IMR-90 (cell line): ENCODE data around the gene MMP27. TPM values are rescaled to one million over a fixed set of nuclear protein-coding genes. Genes with fewer than 3 reads are reported as not detected.

Experiments used
- ATAC-seq: fragments of 200-7000 bp; cut with Tn5 transposase; 2 replicates; pipeline ENCODE4 v1.9.1; 2020; ENCODE audit warnings: low read depth, mild to moderate bottlenecking, moderate library complexity
- BruUV-seq: library from RNA; stranded (reverse); fragments of 400-500 nt; replicated peaks from 2 replicates; lab custom pipeline; 2021; lab: Mats Ljungman, UMichigan
- CTCF ChIA-PET: fragments of 300-600 bp; formaldehyde crosslinking; extraction: SDS; loops from one replicate; lab custom pipeline; 2021; ENCODE audit warnings: antibody characterized with exemption; lab: Yijun Ruan, JAX
- POLR2A ChIA-PET: fragments of 300-600 bp; sonication (Branson Sonifier 250); formaldehyde crosslinking; loops from one replicate; lab custom pipeline; 2022; ENCODE audit warnings: antibody characterized with exemption; ENCODE audit not compliant: unreplicated experiment; lab: Charles Lee
- DNase-seq: peaks from one replicate; pipeline ENCODE4 v3.0.0; 2013
- H2AFZ ChIP-seq: replicated peaks from 2 replicates; pipeline ENCODE3; 2013; ENCODE audit warnings: low read length, mild to moderate bottlenecking; ENCODE audit not compliant: poor library complexity
- H2AK5ac ChIP-seq: 2 replicates; pipeline ENCODE4 v1.6.1; 2013; ENCODE audit warnings: low read depth, low read length, inconsistent platforms
- H2AK9ac ChIP-seq: replicated peaks from 2 replicates; pipeline ENCODE3; 2013; ENCODE audit warnings: mild to moderate bottlenecking, low read depth, low read length, moderate library complexity; ENCODE audit not compliant: poor library complexity
- H2BK120ac ChIP-seq: 2 replicates; pipeline ENCODE4 v1.6.1; 2013; ENCODE audit warnings: low read depth, low read length, inconsistent platforms
- H2BK15ac ChIP-seq: 3 replicates; pipeline ENCODE4 v1.6.1; 2013; ENCODE audit warnings: low read depth, low read length, inconsistent platforms
- H2BK20ac ChIP-seq: 2 replicates; pipeline ENCODE4 v1.6.1; 2013; ENCODE audit warnings: low read depth, mild to moderate bottlenecking, inconsistent platforms, low read length, moderate library complexity
- H2BK5ac ChIP-seq: 2 replicates; pipeline ENCODE4 v1.6.1; 2013; ENCODE audit warnings: mild to moderate bottlenecking, low read depth, low read length, inconsistent platforms; ENCODE audit not compliant: poor library complexity, severe bottlenecking
- H3K14ac ChIP-seq: replicated peaks from 2 replicates; pipeline ENCODE4 v1.6.1; 2013; ENCODE audit warnings: low read depth, low read length, inconsistent platforms
- H3K18ac ChIP-seq: 2 replicates; pipeline ENCODE4 v1.6.1; 2013; ENCODE audit warnings: low read depth, low read length, control low read depth
- H3K23ac ChIP-seq: 2 replicates; pipeline ENCODE4 v1.6.1; 2013; ENCODE audit warnings: low read depth, low read length, inconsistent platforms
- H3K27ac ChIP-seq: 2 replicates; pipeline ENCODE4 v1.5.1; 2013; ENCODE audit warnings: mild to moderate bottlenecking, control low read depth, low read length; ENCODE audit not compliant: insufficient read depth
- H3K27me3 ChIP-seq: 2 replicates; pipeline ENCODE4 v1.6.1; 2013; ENCODE audit warnings: low read length; ENCODE audit not compliant: control insufficient read depth, insufficient read depth
- H3K36me3 ChIP-seq: 2 replicates; pipeline ENCODE4 v1.6.1; 2013; ENCODE audit warnings: low read length, mixed read lengths; ENCODE audit not compliant: control insufficient read depth, insufficient read depth
- H3K4ac ChIP-seq: 2 replicates; pipeline ENCODE4 v1.6.1; 2013; ENCODE audit warnings: low read depth, low read length, inconsistent platforms
- H3K4me1 ChIP-seq: 2 replicates; pipeline ENCODE4 v1.6.1; 2013; ENCODE audit warnings: low read length, mixed read lengths; ENCODE audit not compliant: control insufficient read depth, insufficient read depth
- H3K4me2 ChIP-seq: 2 replicates; pipeline ENCODE4 v1.6.1; 2013; ENCODE audit warnings: low read depth, mild to moderate bottlenecking, control low read depth, low read length, moderate library complexity
- H3K4me3 ChIP-seq: 2 replicates; pipeline ENCODE4 v1.5.1; 2013; ENCODE audit warnings: low read depth, mild to moderate bottlenecking, control low read depth, low read length, moderate library complexity; ENCODE audit not compliant: insufficient read depth
- H3K56ac ChIP-seq: 2 replicates; pipeline ENCODE4 v1.6.1; 2013; ENCODE audit warnings: low read length, inconsistent platforms; ENCODE audit not compliant: insufficient read depth; ENCODE audit errors: extremely low read depth
- H3K79me1 ChIP-seq, 2 experiments: 2 replicates each; pipeline ENCODE4 v1.6.1; 2013; ENCODE audit warnings: low read length in 2 of 2, inconsistent platforms in 1 of 2, low read depth in 1 of 2
- H3K9ac ChIP-seq: 2 replicates; pipeline ENCODE4 v1.6.1; 2013; ENCODE audit warnings: low read depth, low read length, control low read depth
- H3K9me1 ChIP-seq: 2 replicates; pipeline ENCODE4 v1.6.1; 2013; ENCODE audit warnings: low read length, inconsistent platforms; ENCODE audit not compliant: insufficient read depth
- H3K9me3 ChIP-seq: 2 replicates; pipeline ENCODE4 v1.6.1; 2013; ENCODE audit warnings: low read length; ENCODE audit not compliant: control insufficient read depth, insufficient read depth
- H4K20me1 ChIP-seq: 2 replicates; pipeline ENCODE4 v1.6.1; 2013; ENCODE audit warnings: low read length, inconsistent platforms; ENCODE audit not compliant: insufficient read depth
- H4K5ac ChIP-seq: 2 replicates; pipeline ENCODE4 v1.6.1; 2013; ENCODE audit warnings: mild to moderate bottlenecking, low read depth, low read length, control low read depth
- H4K8ac ChIP-seq, 2 experiments: 2 replicates each; pipeline ENCODE4 v1.6.1; 2013; ENCODE audit warnings: low read depth in 2 of 2, low read length in 2 of 2, control low read depth in 1 of 2, inconsistent platforms in 1 of 2
- H4K91ac ChIP-seq: 2 replicates; pipeline ENCODE4 v1.6.1; 2013; ENCODE audit warnings: low read depth, low read length, inconsistent platforms; ENCODE audit not compliant: insufficient read depth
- BHLHE40 ChIP-seq: fragments of 150-350 bp; IDR thresholded peaks from 2 replicates; pipeline ENCODE4 v1.6.1; 2016; ENCODE audit warnings: mild to moderate bottlenecking, low read depth, low read length
- CEBPB ChIP-seq: IDR thresholded peaks from 2 replicates; pipeline ENCODE4 v1.6.1; 2012; ENCODE audit warnings: low read depth, low read length, improper control_type of control experiment
- CHD1 ChIP-seq: IDR thresholded peaks from 2 replicates; pipeline ENCODE4 v1.6.1; 2012; ENCODE audit warnings: low read depth, low read length, improper control_type of control experiment
- FOS ChIP-seq: fragments of 150-350 bp; IDR thresholded peaks from 2 replicates; pipeline ENCODE4 v1.6.1; 2016; ENCODE audit warnings: low read depth, low read length
- MAFK ChIP-seq: IDR thresholded peaks from 2 replicates; pipeline ENCODE4 v1.6.1; 2012; ENCODE audit warnings: low read depth, low read length, improper control_type of control experiment
- MAZ ChIP-seq: IDR thresholded peaks from 2 replicates; pipeline ENCODE4 v1.6.1; 2012; ENCODE audit warnings: low read depth, mild to moderate bottlenecking, low read length, improper control_type of control experiment, moderate library complexity, borderline replicate concordance
- MXI1 ChIP-seq: IDR thresholded peaks from 2 replicates; pipeline ENCODE4 v1.6.1; 2012; ENCODE audit warnings: low read depth, mild to moderate bottlenecking, low read length, moderate library complexity, borderline replicate concordance
- NFE2L2 ChIP-seq: fragments of 150-350 bp; IDR thresholded peaks from 2 replicates; pipeline ENCODE4 v1.6.1; 2016; ENCODE audit warnings: low read depth, mild to moderate bottlenecking, low read length
- POLR2A ChIP-seq: IDR thresholded peaks from 2 replicates; pipeline ENCODE4 v1.6.1; 2012; ENCODE audit warnings: mild to moderate bottlenecking, low read depth, low read length
- RAD21 ChIP-seq: IDR thresholded peaks from 2 replicates; pipeline ENCODE4 v1.6.1; 2012; ENCODE audit warnings: low read length, improper control_type of control experiment
- RCOR1 ChIP-seq: IDR thresholded peaks from 2 replicates; pipeline ENCODE4 v1.6.1; 2012; ENCODE audit warnings: mild to moderate bottlenecking, low read length, improper control_type of control experiment; ENCODE audit not compliant: insufficient replicate concordance
- RFX5 ChIP-seq: IDR thresholded peaks from 2 replicates; pipeline ENCODE4 v1.8.0; 2012; ENCODE audit warnings: low read depth, mild to moderate bottlenecking, low read length, moderate library complexity
- SMC3 ChIP-seq: fragments of 150-350 bp; IDR thresholded peaks from 2 replicates; pipeline ENCODE4 v1.6.1; 2016; ENCODE audit warnings: low read depth, mild to moderate bottlenecking, antibody characterized with exemption, low read length, moderate library complexity
- WGBS, 2 experiments: methylation state at CpG; one replicate each; pipeline versions ENCODE4 v1.1.5 to v1.1.7; 2013; ENCODE audit warnings: missing lambda C conversion rate in 2 of 2; ENCODE audit not compliant: insufficient read length in 1 of 2; ENCODE audit errors: extremely low coverage in 2 of 2; 5-methylcytosine and 5-hydroxymethylcytosine counted together
- dilution Hi-C: fragments of 300-500 bp; cut with HindIII; formaldehyde crosslinking; loops from one replicate; pipeline ENCODE4 v1.14.3; 2018; ENCODE audit warnings: low sequenced_read_pairs; ENCODE audit not compliant: unreplicated experiment
- in situ Hi-C: fragments of 300-500 bp; cut with MboI; formaldehyde crosslinking; loops from 3 replicates; pipeline ENCODE4 v1.14.3; 2019; ENCODE audit warnings: low sequenced_read_pairs, inconsistent platforms, mixed read lengths
- intact Hi-C: fragments of 100-400 bp; cut with micrococcal nuclease; formaldehyde crosslinking; loops from 2 replicates; pipeline ENCODE4 v1.10.0; 2022
- polyA plus RNA-seq, 3 experiments: library from polyadenylated mRNA; depleted of rRNA; stranded (reverse); fragments of >200 nt; gene quantifications; 2 replicates each; pipeline ENCODE4 v1.2.3, GENCODE V29; 2012; ENCODE audit warnings: low replicate concordance in 1 of 3
- total RNA-seq: library from RNA; depleted of rRNA; stranded (reverse); fragments of >200 nt; gene quantifications from 2 replicates; pipeline ENCODE4 v1.2.3, GENCODE V29; 2012
- TF ChIP-seq, protein P1 (sequence below): fragments of 150-350 bp; IDR thresholded peaks from 2 replicates; pipeline ENCODE4 v1.6.1; 2017; ENCODE audit warnings: mild to moderate bottlenecking, antibody characterized with exemption, low read length, low read depth
- TF ChIP-seq, protein P2 (sequence below): conservative IDR thresholded peaks from 2 replicates; pipeline ENCODE4 v1.5.1; 2012; ENCODE audit warnings: mild to moderate bottlenecking, low read depth, low read length, improper control_type of control experiment
- TF ChIP-seq, protein P3 (sequence below): fragments of 150-350 bp; IDR thresholded peaks from 2 replicates; pipeline ENCODE4 v1.6.1; 2016; ENCODE audit warnings: low read depth, mild to moderate bottlenecking, low read length, moderate library complexity, borderline replicate concordance

Gene MMP27
- total and polyA plus RNA-seq, 2 of the 4 experiments (the other 2 are of a cell fraction), result not detected

DNA sequence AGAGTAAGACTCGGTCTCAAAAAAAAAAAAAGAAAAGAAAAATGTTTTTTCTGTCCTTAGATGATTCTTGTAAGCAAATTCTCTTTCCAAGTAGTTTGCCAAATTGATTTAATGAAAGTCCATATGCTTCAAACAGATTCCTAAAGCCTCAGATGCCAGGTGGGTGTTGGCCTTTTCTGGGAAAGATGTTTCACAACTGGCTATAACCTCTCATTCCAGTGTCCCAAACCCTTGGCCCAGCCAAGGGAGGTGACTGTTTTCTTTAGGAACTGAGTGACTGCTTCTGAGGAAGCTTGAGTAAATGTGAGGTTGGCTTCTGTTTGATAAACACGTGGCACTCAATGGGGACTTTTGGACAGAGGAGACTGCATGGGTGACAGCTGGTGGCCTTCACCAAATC lies 27.5 kb downstream of the MMP27 start:
- Histone ChIP-seq H3K27me3 (peaks cover 9% of the 10 kb centered on the region), H3K18ac (no peak overlapping the region), H3K23ac (no peak overlapping the region), H3K79me1 (no peaks in the 10 kb centered on the region), H4K20me1 (no peaks in the 10 kb centered on the region), H4K8ac (no peak overlapping the region), H2BK5ac (no peak overlapping the region), H2AK9ac (no peak overlapping the region), H4K91ac (no peak overlapping the region), H3K9me1 (no peaks in the 10 kb centered on the region), H3K14ac (no peak overlapping the region), H2AFZ (no peak overlapping the region), H3K27ac (no peak overlapping the region), H4K5ac (no peak overlapping the region), H2BK15ac (no peak overlapping the region), H3K56ac (no peak overlapping the region), H3K4me1 (no peaks in the 10 kb centered on the region), H3K9ac (no peak overlapping the region), H2AK5ac (no peak overlapping the region), H2BK120ac (no peak overlapping the region), H3K9me3 (no peaks in the 10 kb centered on the region), H3K4me2 (no peak overlapping the region), H3K4me3 (no peak overlapping the region), H3K4ac (no peak overlapping the region), H2BK20ac (no peak overlapping the region), H3K36me3 (no peaks in the 10 kb centered on the region)
- DNase-seq (no peak), ATAC-seq (no peak)
- WGBS, 2 experiments, result 80% methylated on average over 1 of the region's 2 CpGs; no CpG with 5 or more reads in 1 of the 2 experiments
- ChIA-PET CTCF (interaction anchor here (1.4 kb wide), 1 partner anchor 12 kb away, joined by 5 read pairs; no protein-coding TSS in a partner anchor), POLR2A (no interaction called here)
- TF ChIP-seq POLR2A, result no peak
- TF ChIP-seq, protein P1, sequence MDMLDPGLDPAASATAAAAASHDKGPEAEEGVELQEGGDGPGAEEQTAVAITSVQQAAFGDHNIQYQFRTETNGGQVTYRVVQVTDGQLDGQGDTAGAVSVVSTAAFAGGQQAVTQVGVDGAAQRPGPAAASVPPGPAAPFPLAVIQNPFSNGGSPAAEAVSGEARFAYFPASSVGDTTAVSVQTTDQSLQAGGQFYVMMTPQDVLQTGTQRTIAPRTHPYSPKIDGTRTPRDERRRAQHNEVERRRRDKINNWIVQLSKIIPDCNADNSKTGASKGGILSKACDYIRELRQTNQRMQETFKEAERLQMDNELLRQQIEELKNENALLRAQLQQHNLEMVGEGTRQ, result no peak
- no peak for TF ChIP-seq RFX5
- TF ChIP-seq FOS, result no peak
- TF ChIP-seq MAFK, result no peak
- no peak for TF ChIP-seq MXI1
- no peak for TF ChIP-seq RCOR1
- no peak for TF ChIP-seq BHLHE40
- TF ChIP-seq RAD21, result no peak
- TF ChIP-seq CEBPB, result no peak
- TF ChIP-seq MAZ, result no peak
- TF ChIP-seq SMC3, result no peak
- TF ChIP-seq, protein P2, sequence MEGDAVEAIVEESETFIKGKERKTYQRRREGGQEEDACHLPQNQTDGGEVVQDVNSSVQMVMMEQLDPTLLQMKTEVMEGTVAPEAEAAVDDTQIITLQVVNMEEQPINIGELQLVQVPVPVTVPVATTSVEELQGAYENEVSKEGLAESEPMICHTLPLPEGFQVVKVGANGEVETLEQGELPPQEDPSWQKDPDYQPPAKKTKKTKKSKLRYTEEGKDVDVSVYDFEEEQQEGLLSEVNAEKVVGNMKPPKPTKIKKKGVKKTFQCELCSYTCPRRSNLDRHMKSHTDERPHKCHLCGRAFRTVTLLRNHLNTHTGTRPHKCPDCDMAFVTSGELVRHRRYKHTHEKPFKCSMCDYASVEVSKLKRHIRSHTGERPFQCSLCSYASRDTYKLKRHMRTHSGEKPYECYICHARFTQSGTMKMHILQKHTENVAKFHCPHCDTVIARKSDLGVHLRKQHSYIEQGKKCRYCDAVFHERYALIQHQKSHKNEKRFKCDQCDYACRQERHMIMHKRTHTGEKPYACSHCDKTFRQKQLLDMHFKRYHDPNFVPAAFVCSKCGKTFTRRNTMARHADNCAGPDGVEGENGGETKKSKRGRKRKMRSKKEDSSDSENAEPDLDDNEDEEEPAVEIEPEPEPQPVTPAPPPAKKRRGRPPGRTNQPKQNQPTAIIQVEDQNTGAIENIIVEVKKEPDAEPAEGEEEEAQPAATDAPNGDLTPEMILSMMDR, result no peak
- no peak for TF ChIP-seq CHD1
- no peak for TF ChIP-seq NFE2L2
- TF ChIP-seq, protein P3, sequence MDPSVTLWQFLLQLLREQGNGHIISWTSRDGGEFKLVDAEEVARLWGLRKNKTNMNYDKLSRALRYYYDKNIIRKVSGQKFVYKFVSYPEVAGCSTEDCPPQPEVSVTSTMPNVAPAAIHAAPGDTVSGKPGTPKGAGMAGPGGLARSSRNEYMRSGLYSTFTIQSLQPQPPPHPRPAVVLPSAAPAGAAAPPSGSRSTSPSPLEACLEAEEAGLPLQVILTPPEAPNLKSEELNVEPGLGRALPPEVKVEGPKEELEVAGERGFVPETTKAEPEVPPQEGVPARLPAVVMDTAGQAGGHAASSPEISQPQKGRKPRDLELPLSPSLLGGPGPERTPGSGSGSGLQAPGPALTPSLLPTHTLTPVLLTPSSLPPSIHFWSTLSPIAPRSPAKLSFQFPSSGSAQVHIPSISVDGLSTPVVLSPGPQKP, result no peak
- intact Hi-C loops, result no loop called here
- in situ Hi-C loops, result no loop called here
- BruUV-seq, result no TSS peak
- dilution Hi-C loops, result no loop called here
